Peyer's patch (tissue), 4 donors: ENCODE results near the gene EBF4. TPM values are rescaled to one million over a fixed set of nuclear protein-coding genes. Genes with fewer than 3 reads are reported as not detected.
"Not testable (repeated sequence)": the region's sequence is repeated elsewhere in the genome, so short reads cannot be mapped to it uniquely, and the experiment has no call there.

Experiments
- DNase-seq, 3 donors: peaks; one replicate each; pipeline ENCODE4 v3.0.0-alpha.2; 2017 to 2019
- H3K27ac ChIP-seq, 4 donors: fragments of 200-600 bp; sonication (generic); one replicate each; pipeline ENCODE4 v1.5.1; 2016 to 2019
- H3K27me3 ChIP-seq, 2 donors: fragments of 200-600 bp; sonication (generic); one replicate each; pipeline ENCODE4 v1.5.1; 2019
- H3K36me3 ChIP-seq, 3 donors: fragments of 200-600 bp; sonication (generic); one replicate each; pipeline ENCODE4 v1.5.1; 2016 to 2019
- H3K4me1 ChIP-seq, 4 donors: fragments of 200-600 bp; sonication (generic); one replicate each; pipeline ENCODE4 v1.5.1; 2016 to 2019
- H3K4me3 ChIP-seq, 4 donors: fragments of 200-600 bp; sonication (generic); 1 replicate in 3 of 4; 2 replicates in 1 of 4; pipeline ENCODE4 v1.5.1; 2016 to 2019; ENCODE audit warnings: mild to moderate bottlenecking in 1 of 4
- H3K9me3 ChIP-seq, 4 donors: fragments of 200-600 bp; sonication (generic); one replicate each; pipeline ENCODE4 v1.5.1; 2016 to 2019; ENCODE audit warnings: mild to moderate bottlenecking in 1 of 4
- POLR2A ChIP-seq, 2 donors: fragments of 450-650 bp; IDR thresholded peaks; one replicate each; pipeline ENCODE4 v1.5.1; 2017; ENCODE audit warnings: antibody characterized with exemption in 2 of 2, mild to moderate bottlenecking in 2 of 2, moderate library complexity in 2 of 2
- total RNA-seq, 4 donors: library from RNA; depleted of rRNA; stranded (reverse); fragments of >200 nt; gene quantifications; one replicate each; pipeline ENCODE4 v1.1.0, GENCODE V29; 2016
- TF ChIP-seq, protein P1 (sequence below), 6 experiments: fragments of 450-650 bp in 4 of 6; fragments of 200-600 bp in 2 of 6; sonication (generic) in 1 of 6; IDR thresholded peaks; one replicate each; pipeline ENCODE4 v1.5.1; 2017 to 2019; ENCODE audit warnings: antibody characterized with exemption in 6 of 6, mild to moderate bottlenecking in 3 of 6, moderate library complexity in 1 of 6

Gene EBF4
- total RNA-seq, 4 donors from 2014 or later: 1.4 to 17.3 (median 5.1) TPM

DNA sequence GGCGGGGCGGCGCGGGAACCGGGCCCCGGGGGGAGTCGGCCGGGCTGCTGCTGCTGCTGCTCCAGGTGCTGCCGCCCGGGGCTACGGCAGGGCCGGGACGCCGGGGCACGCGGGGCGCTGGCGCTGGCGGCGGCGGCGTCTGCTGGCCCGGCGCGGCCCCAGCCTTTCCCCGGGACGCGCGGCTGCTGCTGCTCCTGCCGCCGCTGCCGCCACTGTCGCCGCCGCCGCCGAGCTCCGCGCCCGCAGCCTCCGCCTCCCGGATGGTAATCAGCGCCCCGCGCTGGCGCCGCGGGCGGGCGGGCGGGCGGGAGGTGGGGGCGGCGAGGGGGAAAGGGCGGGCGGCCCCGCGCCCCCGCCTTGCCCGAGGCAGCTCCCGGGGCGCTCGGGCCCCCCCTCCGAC lies 306 bp downstream of the EBF4 start:
- Histone ChIP-seq H3K27ac (peak overlapping the region in 2 of 4 donors; percentile 39 to 79), H3K36me3 (no peaks in the 10 kb centered on the region), H3K4me3 (peak overlapping the region in 3 of 4 donors; percentile 54 to 65 (median 63)), H3K4me1 (peaks cover 0 to 17% (median 3%) of the 10 kb centered on the region in 4 donors), H3K9me3 (no peaks in the 10 kb centered on the region), H3K27me3 (peaks cover 0 to 15% of the 10 kb centered on the region in 2 donors)
- TF ChIP-seq, protein P1, sequence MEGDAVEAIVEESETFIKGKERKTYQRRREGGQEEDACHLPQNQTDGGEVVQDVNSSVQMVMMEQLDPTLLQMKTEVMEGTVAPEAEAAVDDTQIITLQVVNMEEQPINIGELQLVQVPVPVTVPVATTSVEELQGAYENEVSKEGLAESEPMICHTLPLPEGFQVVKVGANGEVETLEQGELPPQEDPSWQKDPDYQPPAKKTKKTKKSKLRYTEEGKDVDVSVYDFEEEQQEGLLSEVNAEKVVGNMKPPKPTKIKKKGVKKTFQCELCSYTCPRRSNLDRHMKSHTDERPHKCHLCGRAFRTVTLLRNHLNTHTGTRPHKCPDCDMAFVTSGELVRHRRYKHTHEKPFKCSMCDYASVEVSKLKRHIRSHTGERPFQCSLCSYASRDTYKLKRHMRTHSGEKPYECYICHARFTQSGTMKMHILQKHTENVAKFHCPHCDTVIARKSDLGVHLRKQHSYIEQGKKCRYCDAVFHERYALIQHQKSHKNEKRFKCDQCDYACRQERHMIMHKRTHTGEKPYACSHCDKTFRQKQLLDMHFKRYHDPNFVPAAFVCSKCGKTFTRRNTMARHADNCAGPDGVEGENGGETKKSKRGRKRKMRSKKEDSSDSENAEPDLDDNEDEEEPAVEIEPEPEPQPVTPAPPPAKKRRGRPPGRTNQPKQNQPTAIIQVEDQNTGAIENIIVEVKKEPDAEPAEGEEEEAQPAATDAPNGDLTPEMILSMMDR (IDR thresholded peaks at IDR 0.05): no peak
- TF ChIP-seq POLR2A (IDR thresholded peaks at IDR 0.05): no peak
- DNase-seq: peak in 1 of 3 donors; percentile 46

DNA sequence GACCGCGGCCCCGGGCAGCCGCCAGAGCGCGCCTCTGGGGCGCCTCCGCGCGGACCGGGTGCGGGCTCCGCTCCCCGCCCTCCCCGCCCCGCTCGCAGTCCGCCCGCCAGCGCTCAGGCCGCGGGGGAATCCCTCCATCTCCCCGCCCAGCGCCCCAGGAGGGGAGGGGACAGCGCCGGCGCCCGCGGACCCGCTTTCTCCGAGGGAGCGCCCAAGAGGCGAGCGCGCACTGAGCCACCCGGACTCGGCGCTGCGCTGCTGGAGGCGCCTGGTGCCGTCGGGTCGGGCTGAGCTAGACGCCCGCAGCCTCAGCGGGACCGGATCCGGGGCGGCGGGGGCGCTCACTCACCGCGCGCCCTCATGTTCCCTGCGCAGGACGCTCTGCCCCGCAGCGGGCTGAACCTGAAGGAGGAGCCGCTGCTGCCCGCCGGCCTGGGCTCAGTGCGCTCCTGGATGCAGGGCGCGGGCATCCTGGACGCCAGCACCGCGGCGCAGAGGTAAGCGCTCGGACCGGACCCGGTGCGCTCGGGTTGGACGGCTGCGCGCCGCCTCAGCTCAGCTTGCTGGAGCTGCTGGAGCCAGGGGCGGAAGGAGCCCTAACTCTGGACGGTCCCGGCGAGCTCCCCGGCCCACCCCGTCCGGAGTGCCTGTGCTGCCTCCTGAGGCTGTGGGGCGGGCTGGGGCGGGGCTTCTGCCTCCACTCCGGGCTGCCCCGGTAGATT lies 867 bp downstream of the EBF4 start:
- no peak for DNase-seq
- TF ChIP-seq POLR2A (IDR thresholded peaks at IDR 0.05): no peak
- TF ChIP-seq, protein P1 (IDR thresholded peaks at IDR 0.05): no peak
- Histone ChIP-seq H3K27ac (peak overlapping the region in 2 of 4 donors; percentile 39 to 79), H3K36me3 (no peaks in the 10 kb centered on the region), H3K27me3 (peaks cover 0 to 15% of the 10 kb centered on the region in 2 donors), H3K4me1 (peaks cover 0 to 17% (median 3%) of the 10 kb centered on the region in 4 donors), H3K4me3 (peak overlapping the region; percentile 26 to 65 (median 58)), H3K9me3 (no peaks in the 10 kb centered on the region)

DNA sequence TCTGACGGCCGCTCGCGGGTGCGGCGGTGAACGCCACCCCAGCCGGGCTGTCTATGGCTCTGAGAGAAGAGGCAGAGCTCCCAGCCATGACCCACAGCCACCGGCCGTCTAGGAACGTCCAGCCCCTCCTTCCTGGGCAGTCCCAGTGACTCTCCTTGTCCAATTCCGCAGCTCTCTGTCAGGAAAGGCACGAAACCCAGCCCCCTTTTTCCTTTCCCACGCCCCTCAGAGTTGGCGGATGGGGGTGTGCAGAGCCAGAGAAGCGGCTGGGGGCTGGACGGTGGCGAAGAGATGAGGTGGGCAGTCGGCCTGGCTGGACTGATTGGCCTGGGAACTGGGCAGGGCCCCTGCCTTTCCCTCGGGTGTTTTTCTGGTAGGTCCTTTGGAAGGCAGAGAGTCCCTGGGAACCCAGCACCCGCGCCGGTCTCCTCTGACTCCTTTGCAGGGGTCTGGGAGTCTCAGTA lies 1.5 kb downstream of the EBF4 start:
- Histone ChIP-seq H3K4me3 (peak overlapping the region in 2 of 4 donors; percentile 54 to 63), H3K27ac (no peak overlapping the region), H3K36me3 (no peaks in the 10 kb centered on the region), H3K9me3 (no peaks in the 10 kb centered on the region), H3K27me3 (peaks cover 0 to 15% of the 10 kb centered on the region in 2 donors), H3K4me1 (peaks cover 0 to 17% (median 3%) of the 10 kb centered on the region in 4 donors)
- TF ChIP-seq, protein P1 (IDR thresholded peaks at IDR 0.05): no peak
- no peak for TF ChIP-seq POLR2A (IDR thresholded peaks at IDR 0.05)
- peak in 1 of 3 donors; percentile 44 for DNase-seq

DNA sequence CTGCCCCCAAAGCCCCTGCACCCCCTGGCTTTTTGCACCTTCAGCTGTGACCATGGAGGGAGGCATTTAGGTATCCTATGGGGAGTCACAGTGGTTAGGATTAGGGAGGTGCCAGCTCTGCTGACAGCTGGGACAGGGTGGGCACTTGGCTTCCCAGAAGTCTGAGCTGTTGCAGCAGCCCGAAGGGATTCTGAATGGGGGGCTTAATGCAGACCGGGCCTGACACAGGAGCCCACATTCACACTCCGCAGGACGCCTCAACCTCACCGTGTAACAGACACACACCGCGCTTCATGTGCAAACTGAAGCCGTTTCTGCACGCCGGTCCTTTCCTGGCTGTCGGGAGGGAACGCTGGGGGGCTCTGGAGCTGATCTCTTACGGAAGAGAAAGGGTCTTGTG lies 1.9 kb downstream of the EBF4 start:
- H3K4me1 ChIP-seq: peaks cover 0 to 17% (median 3%) of the 10 kb centered on the region in 4 donors
- TF ChIP-seq, protein P1 (IDR thresholded peaks at IDR 0.05): no peak
- no peak for TF ChIP-seq POLR2A (IDR thresholded peaks at IDR 0.05)

DNA sequence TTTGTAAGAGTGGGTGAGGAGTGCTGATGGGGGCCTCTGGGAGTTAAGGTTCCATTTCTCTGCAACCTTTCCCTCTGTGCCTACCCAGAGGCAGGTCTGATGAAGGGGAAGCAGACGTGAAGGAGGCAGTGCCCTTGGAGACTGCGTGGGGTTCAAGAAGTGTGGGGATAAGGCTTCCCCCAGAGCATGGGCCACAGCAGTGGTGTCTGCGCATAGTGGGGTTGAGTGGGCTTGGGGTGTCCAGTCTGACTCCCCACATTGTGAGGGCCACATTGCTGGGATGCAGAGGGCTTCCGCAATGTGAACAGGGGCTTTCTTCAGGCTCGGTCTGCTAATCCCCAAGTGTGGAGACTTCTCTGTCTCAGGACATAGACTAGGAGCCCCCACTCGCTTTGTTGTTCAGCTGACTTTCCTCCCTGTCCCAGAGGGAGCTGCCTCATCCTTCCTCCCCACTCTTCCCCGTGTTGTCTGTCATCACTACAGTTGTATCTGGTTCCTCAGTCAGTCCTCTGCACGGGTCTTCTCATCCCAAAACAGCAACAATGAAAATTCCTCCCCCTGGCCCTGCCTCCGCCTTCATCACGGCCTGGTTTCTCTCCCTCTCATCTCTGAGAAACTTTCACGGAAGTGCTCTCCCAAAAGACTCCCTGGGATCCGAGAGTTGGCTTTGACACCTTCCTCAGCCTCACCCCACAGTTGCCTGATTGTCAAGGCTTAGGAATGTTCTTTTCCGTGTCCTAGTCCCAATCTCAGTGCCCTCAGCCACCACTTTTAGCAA lies 2.8 kb downstream of the EBF4 start:
- Histone ChIP-seq H3K4me1 (peaks cover 0 to 17% (median 3%) of the 10 kb centered on the region in 4 donors), H3K27me3 (peaks cover 0 to 15% of the 10 kb centered on the region in 2 donors), H3K27ac (no peak overlapping the region), H3K36me3 (no peaks in the 10 kb centered on the region), H3K9me3 (no peaks in the 10 kb centered on the region), H3K4me3 (no peak overlapping the region)
- peak in 1 of 3 donors; percentile 17 for DNase-seq
- no peak for TF ChIP-seq POLR2A (IDR thresholded peaks at IDR 0.05)
- TF ChIP-seq, protein P1 (IDR thresholded peaks at IDR 0.05): no peak

More for the DNA sequence above, 1.9 kb downstream of the EBF4 start:
- Histone ChIP-seq H3K36me3 (no peaks in the 10 kb centered on the region), H3K27ac (no peak overlapping the region), H3K27me3 (peaks cover 0 to 15% of the 10 kb centered on the region in 2 donors), H3K4me3 (no peak overlapping the region), H3K9me3 (no peaks in the 10 kb centered on the region)
- DNase-seq: peak in 1 of 3 donors; percentile 30

DNA sequence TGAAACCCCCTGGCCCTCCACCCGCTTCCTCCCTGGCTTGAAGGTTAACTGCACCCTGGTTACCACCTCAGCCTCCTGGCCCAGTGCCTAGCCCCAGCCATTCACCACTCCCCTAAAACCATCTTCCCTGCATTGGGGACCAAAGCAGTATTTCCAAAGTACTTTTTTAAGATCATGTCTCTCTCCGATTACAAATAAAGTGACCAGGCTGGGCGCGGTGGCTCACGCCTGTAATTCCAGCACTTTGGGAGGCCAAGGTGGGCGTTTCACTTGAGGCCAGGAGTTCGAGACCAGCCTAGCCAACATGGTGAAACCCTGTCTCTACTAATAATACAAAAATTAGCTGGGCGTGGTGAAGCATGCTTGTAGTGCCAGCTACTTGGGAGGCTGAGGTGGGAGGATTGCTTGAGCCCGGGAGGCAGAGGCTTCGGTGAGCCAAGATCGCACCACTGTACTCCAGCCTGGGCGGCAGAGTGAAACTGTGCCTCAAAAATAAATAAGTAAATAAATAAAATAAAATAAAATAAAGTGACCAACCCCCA lies 3.5 kb downstream of the EBF4 start:
- Histone ChIP-seq H3K27me3 (peaks cover 0 to 15% of the 10 kb centered on the region in 2 donors), H3K4me1 (peaks cover 0 to 17% (median 3%) of the 10 kb centered on the region in 4 donors)
- H3K36me3 ChIP-seq, H3K9me3 ChIP-seq, H3K27ac ChIP-seq, H3K4me3 ChIP-seq: not testable (repeated sequence)
- DNase-seq: peak in 1 of 3 donors; percentile 19
